Measurements from ENCODE around the gene CLDN11. TPM values are rescaled to one million over a fixed set of nuclear protein-coding genes. Genes with fewer than 3 reads are reported as not detected.

The CLDN11 gene
- total RNA-seq, 1 donor = 411 TPM

DNA sequence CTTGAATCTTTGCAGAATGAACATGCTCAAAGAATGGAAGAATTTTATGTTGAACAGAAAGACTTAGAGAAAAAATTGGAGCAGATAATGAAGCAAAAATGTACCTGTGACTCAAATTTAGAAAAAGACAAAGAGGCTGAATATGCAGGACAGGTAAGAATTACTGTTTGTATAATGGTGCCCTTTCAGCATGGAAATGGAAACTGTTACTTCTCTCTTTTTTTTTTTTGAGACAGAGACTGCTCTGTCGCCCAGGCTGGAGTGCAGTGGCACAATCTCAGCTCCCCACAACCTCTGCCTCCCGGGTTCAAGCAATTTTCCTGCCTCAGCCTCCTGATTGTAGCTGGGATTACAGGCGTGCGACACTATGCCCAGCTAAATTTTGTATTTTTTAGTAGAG is 27.6 kb upstream of the CLDN11 start:
- no peak overlapping the region for H3K4me3 ChIP-seq (ENCODE audit: low read depth, low read length)
- TF ChIP-seq, protein P1, sequence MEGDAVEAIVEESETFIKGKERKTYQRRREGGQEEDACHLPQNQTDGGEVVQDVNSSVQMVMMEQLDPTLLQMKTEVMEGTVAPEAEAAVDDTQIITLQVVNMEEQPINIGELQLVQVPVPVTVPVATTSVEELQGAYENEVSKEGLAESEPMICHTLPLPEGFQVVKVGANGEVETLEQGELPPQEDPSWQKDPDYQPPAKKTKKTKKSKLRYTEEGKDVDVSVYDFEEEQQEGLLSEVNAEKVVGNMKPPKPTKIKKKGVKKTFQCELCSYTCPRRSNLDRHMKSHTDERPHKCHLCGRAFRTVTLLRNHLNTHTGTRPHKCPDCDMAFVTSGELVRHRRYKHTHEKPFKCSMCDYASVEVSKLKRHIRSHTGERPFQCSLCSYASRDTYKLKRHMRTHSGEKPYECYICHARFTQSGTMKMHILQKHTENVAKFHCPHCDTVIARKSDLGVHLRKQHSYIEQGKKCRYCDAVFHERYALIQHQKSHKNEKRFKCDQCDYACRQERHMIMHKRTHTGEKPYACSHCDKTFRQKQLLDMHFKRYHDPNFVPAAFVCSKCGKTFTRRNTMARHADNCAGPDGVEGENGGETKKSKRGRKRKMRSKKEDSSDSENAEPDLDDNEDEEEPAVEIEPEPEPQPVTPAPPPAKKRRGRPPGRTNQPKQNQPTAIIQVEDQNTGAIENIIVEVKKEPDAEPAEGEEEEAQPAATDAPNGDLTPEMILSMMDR (IDR thresholded peaks at IDR 0.05; ENCODE audit: insufficient read depth, low read depth, low read length) = no peak
- no peak for DNase-seq (ENCODE audit: low read depth)

DNA sequence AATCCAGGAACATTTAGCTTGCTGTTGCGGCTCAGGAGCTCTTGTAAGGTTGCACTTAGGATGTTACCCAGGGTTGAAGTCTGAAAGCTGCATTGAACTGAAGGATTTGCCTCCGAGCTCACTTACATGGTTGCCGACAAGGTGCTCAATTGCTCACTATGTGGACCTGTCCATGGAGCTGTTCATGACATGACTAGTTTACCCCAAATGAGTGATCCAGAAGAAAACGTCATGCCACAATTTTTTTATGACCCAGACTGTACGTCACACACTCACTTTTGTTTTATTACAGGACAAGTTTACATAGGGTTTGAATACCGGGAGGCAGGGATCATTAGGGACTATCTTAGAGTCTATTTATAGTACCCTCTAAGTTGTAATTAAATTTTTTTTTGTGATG is 21.0 kb upstream of the CLDN11 start:
- H3K4me3 ChIP-seq (ENCODE audit: low read depth, low read length) = no peak overlapping the region
- no peak for DNase-seq (ENCODE audit: low read depth)
- TF ChIP-seq, protein P1 (IDR thresholded peaks at IDR 0.05; ENCODE audit: insufficient read depth, low read depth, low read length) = no peak

DNA sequence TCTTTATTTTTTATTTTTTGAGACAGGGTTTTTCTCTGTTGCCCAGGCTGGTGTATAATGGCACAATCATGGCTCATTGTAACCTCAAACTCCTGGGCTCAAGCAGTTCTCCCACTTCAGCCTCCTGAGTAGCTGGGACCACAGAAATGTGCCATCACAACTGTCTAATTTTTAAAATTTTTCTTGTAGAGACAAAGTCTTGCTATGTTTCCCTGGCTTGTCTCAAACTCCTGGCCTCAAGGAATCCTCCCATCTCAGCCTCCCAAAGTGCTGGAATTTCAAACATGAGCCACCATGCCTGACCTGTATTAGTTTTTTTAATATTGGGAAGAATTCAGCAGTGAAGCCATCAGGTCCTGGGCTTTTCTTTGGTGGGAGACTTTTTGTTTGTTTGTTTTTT is 13.6 kb upstream of the CLDN11 start:
- no peak for DNase-seq (ENCODE audit: low read depth)
- TF ChIP-seq, protein P1 (IDR thresholded peaks at IDR 0.05; ENCODE audit: insufficient read depth, low read depth, low read length) = no peak
- H3K4me3 ChIP-seq (ENCODE audit: low read depth, low read length) = no peak overlapping the region

DNA sequence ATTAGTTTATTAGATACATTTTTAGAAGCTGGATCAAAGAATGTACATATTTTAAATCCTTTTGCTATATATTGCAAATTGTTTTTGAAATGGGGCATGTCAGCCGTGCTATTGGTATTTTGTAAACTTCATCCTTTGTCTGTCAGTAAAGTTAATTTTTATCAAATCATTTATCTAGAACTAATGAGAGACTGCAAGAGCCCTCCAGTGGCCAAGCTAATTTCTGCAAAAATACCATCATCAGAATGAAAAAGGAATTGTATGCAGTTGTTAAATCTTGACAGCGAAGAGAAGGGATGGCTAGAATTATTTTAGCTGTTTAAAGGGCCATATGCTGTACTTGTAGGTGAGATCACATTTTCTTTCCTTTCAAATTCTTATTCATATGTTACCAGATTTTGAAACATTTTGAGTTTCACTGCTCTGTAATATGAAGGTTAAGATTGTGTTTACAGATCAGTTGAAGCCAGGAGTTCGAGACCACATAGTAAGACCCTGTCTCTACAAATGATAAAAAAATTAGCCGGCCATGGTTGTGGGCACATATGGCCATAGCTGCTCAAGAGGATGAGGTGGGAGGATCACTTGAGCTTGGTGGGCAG is 8.1 kb upstream of the CLDN11 start:
- no peak overlapping the region for H3K4me3 ChIP-seq (ENCODE audit: low read depth, low read length)
- TF ChIP-seq, protein P1 (IDR thresholded peaks at IDR 0.05; ENCODE audit: insufficient read depth, low read depth, low read length) = peak; percentile 67
- peak; percentile 47 for DNase-seq (ENCODE audit: low read depth)

DNA sequence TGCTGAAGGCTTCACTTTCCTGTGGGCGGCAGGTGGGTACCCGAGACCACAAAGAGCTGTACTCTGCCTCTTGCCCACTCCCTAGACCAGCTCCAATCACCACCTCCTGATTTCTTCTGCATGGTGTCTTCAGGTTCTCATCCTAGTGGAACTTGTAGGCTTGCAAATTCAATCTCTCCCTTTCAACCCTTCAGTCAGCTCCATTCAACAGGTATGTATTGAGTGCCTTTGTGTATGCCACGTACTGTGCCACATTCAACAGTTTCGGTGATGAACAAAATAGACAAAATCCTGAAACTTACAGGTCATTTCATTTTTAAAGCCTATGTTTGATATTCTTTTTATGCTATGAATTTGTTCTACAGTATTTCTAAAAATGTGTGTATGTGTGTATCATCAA is 5.4 kb upstream of the CLDN11 start:
- DNase-seq (ENCODE audit: low read depth) = no peak
- H3K4me3 ChIP-seq (ENCODE audit: low read depth, low read length) = no peak overlapping the region
- TF ChIP-seq, protein P1 (IDR thresholded peaks at IDR 0.05; ENCODE audit: insufficient read depth, low read depth, low read length) = no peak

DNA sequence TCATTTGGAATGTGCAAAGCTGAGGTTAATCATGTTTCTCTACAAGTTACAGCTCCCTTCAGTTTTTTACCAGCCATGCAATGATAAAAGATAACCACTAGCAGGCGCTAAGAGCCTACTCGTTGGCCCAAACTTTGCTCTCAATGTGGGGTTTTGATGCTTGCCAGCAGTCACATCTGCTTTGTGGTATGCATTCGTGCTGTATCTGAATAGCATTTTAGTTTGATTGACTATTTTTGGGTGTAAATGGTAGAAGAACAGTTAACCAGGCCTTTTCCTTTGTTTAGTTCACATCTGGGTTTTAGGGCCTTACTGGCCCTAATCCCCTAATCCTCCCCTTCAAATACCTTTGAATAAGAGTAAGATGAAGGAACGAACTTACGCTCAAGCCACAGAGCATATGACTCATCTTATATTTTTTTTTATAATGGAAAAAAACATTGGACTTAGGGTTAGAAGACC is 4.4 kb upstream of the CLDN11 start:
- H3K4me3 ChIP-seq (ENCODE audit: low read depth, low read length) = no peak overlapping the region
- DNase-seq (ENCODE audit: low read depth) = peak; percentile 94

More for the DNA sequence above, 4.4 kb upstream of the CLDN11 start:
- TF ChIP-seq, protein P1 (IDR thresholded peaks at IDR 0.05; ENCODE audit: insufficient read depth, low read depth, low read length) = peak; percentile 100

Data from fibroblast of villous mesenchyme (primary cell).